HG03039 (cell line): Measurements from ENCODE around the gene PLEKHG5.
"Not testable (repeated sequence)": the region's sequence is repeated elsewhere in the genome, so short reads cannot be mapped to it uniquely, and the experiment has no call there.

ENCODE experiments used
- ATAC-seq: cut with Tn5 transposase; IDR thresholded peaks from one replicate; pipeline ENCODE4 v1.9.1; 2021; ENCODE audit warnings: mild to moderate bottlenecking, moderate library complexity; ENCODE audit not compliant: unreplicated experiment

Gene PLEKHG5

DNA sequence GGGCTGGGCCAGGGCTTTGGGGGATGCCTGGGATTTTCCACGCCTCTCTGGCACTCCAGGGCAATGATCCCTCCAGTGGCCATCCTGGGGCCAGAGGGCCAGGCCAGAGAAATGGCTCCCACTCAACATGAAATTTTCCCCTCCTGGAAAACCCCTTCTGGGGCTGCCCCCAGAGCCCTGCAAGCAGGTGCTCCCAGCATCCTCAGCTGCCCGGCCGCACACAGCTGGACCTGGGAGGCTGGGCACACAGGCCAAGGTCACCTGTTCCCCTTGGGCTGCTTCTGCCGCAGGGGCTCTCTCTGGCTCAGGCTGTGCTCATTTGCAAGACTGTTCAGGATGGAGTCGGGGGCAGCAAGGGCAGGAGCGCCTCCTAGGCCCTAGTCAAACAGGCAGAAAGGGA is 63.0 kb downstream of the PLEKHG5 start:
- not testable (repeated sequence) for ATAC-seq

DNA sequence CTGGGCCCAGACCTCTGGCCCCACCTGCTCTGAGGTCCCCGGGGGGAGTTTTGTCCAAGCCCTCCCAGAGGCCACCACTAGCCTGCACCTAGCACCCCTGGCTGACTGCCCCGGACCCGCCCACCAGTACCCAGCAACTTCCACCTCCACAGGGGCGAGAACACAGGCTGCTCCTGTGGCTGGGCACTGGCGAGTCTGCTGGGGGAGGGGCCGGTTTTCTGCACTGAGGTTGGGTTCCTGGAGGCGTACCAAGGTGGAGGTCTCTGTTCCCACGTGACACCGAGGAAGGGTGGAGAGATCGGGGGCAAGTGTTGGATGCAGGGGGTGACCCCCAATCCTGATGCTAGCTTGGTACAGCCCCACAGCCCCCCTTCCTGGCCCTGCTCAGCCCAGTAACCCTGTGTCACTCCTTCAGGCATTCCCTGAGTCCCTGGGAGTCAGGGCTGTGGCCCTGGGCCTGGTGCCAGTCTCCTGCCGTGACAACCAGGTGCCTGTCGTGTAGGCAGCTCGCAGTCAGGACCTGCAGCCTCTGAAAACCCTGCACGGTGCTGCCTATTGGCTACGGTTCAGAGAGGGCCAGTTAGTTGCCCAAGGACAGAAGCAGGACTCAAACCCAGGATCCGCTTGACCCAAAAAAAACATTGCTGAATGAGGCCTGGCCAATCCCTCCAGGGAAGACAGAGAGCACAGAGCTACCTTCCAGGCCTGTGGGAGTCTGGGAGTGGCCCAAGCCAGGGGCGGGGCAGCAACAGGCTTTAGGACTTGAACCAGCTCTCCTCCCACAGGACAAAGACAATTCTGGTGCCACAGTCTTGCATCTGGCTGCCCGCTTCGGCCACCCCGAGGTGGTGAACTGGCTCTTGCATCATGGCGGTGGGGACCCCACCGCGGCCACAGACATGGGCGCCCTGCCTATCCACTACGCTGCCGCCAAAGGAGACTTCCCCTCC is 63.8 kb downstream of the PLEKHG5 start:
- ATAC-seq: no peak

DNA sequence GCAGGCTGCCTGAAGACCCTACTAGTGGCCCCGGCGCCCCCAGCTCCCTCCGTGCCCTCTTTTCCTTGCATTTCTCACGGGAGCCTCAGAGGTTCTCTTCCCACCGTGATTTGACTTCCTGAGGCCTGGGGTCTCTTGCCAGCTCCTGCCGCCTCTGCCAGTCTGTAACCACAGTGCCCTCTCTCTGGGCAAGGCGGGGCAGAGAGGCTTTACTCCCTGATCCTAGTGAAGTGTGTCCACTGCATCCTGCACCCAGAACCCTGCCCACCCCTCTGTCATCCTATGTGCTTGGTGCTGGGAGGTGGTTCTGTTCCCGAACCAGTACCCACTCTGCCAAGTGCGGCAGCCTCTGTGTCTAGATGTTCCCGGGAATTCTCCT is 64.5 kb downstream of the PLEKHG5 start:
- no peak for ATAC-seq

DNA sequence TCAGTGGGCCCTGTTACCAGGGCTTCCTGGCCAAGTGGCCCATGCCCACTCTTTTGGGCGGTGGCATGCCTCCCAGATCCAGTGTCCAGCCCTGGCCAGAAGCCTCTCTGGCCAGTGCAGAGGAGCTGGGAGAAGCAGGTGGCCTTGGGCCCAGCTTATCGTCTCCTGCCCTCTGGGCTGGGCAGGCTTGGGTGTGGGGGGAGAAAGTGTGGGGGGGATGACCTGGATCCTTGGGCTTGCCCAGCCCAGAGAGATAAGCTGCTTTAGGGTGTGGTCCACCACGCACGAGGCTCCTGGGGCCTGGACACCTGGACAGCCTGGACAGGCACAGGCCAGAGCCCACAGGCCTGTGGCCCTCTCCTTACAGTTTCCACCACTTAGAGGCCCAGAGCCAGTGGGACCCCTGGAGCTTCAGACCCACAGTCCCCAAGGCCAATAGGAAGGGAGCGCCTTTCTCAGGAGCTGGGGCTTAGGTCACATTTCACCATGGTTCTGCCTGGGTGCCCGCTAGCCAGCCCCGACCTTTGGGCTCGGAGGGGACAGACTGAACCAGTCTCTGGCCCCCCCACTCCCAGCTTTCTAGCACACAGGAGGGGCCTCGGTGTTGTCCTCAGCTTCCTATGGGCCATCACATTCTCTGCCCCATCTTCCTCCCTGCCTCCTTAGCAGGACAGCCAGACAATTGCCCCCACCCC is 65.0 kb downstream of the PLEKHG5 start:
- ATAC-seq: no peak

DNA sequence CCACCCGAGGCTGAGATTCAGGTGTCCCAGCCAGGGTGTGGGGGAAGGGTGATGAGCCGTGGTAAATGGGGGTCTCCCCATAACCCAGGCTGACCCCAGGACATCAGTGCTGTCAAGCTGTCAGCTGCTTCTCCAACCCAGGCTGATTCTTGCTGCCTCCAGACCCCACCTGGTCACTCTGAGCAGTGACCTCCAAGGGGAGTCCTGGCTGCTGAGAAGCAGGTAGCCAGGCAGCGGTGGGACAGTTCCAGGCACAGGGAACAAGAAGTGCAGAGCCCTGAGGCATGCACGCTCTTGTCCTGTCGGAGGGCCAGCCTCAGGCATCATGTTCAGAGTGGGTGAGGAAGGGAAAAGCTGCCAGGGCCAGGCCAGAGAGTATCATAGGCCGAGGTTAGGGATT is 65.8 kb downstream of the PLEKHG5 start:
- no peak for ATAC-seq

DNA sequence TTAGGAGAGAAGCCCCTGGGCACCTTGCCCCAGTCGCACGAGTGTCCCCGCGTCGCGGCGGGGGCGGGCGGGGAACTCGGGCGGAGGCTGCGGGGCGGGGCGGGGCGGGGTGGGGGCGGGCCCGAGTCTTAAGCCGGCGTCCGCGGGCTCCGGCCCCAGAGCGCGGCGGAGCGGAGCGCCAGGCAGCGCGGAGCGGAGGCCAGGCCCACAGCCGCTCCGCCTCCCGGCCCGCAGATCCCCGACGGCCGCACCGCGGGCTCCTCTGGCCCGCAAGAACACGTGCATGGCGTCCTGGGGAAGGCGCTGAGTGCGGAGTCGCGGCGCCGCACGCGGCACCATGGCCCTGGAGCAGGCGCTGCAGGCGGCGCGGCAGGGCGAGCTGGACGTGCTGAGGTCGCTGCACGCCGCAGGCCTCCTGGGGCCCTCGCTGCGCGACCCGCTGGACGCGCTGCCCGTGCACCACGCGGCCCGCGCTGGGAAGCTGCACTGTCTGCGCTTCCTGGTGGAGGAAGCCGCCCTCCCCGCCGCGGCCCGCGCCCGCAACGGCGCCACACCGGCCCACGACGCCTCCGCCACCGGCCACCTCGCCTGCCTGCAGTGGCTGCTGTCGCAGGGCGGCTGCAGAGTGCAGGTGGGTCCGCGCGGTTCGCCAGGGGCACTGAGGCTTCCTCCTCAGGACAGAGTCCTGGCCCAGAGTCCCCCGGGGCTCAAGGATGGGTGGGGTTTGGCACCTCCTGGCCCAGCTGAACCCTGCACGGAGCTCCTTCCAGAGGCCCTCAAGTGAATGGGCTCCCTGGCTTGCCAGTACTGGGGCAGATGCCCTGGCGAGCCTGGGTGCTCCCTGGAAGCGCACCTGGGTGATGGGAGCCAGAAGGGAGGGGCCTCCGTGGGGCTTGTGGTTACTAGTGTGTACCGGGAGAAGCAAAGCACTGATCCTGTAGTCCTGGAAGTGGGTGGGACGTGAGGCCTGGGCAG is 66.6 kb downstream of the PLEKHG5 start, which contains the start of gene ESPN:
TSS of gene ESPN (plus strand) at position 158 of the 975 bp plus-strand sequence. CDS start at position 338, 180 bp downstream.
- ATAC-seq: no peak

DNA sequence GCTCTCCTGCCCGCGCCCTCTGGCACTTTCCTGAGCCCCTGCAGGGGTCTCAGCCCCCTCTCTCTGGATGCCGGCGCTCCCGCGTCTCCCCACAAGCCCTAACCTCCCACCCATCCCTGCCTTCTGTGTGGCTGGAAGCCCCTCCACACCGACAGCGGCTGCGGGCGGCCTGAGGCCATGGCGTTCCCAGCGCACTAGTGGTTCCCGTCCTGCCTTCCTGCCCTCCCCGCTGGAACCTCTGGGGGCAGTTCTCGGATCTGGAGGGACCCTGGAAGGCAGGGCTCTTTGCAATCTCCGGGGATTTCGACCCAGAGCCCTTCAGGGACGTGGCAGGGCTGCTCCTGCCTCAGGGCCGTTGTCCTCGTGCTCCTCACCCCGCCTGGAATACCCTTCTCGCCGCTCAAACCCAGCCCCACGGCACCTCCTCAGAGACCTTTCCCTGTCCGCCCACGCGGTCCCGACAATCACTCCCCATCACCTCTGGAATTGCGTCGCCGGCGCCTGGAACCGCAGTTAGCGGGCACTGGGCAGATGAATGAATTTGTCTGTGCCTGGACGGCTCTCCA is 67.4 kb downstream of the PLEKHG5 start:
- no peak for ATAC-seq

DNA sequence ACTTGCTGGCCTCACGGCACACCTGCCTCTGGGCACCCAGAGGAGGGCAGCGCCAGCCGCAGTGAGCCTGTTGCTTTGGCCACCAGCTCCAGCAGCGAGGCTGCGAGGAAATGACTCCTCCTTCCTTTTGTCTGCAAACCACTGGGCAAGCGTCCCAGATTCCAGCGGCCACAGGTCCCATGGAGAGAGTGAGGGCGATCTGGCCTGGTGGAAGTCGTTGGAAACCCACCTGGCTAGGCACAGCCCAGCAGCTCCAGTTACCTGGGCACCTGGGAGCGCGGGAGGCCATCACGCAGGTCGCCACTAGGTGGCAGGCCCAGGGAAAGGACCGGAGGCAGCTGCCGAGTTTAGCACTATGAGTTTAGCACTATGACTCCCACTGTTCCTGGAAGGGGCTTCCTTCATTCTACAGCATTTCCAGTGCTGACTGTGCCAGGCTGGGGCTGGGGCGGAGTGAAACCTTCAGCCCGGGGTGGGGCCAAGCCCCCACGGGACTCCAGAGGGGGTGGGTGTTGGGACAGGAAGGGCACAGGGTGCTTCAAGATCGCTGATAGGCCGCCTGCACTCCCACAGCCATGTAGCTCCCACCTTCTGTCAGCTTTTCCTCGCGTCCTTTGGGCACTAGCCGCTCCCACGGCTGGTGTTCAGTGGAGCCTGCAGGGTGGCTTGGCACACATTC is 68.0 kb downstream of the PLEKHG5 start:
- no peak for ATAC-seq

DNA sequence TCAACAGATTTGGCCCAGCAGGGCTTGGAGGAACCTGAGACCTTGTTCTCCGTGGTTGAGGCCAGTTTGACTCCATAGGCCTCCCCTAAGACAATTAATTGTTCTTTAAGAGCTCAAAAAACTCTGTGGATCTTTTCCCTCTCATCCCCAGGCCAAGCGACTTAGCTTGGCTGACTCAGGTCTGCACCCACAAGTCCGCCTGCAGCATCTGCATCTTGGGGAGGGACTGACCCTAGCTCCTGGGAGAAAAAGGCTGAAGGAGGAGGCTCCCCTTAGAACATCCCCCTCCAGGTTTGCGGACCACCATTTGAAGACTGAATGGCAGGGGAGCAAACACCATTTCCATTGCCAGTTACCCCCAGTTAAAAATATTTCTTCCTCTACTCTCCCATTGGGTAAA is 70.2 kb downstream of the PLEKHG5 start:
- ATAC-seq: no peak

DNA sequence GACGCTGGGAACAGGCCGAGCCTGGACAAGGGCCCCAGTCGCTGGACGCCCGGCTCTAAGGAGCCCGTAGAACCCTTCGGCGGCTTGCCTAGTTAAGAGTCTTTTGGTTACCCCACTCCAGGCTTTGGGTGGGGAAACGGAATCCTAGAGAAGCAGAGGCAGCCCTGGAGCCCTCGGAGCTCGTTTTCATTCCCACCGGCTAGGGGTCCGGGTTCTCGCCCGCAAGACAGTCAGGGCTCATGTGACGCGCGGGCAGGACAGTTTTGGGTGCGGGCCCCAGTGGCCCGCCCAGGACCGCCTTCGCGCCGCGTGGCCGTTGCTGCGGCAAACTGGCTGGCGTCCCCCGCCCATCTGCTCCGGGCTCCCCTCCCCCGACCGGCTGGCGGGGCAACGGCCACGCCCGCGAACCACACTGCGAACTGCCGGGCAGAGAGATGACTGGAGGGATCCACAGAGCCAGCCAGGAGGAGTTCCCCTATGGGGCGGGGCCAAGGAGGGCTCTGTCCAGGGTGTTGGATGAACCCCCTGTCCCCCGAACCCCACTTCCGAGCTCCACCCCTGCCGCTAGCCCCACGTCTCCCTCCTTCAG is 70.9 kb downstream of the PLEKHG5 start:
- no peak for ATAC-seq

DNA sequence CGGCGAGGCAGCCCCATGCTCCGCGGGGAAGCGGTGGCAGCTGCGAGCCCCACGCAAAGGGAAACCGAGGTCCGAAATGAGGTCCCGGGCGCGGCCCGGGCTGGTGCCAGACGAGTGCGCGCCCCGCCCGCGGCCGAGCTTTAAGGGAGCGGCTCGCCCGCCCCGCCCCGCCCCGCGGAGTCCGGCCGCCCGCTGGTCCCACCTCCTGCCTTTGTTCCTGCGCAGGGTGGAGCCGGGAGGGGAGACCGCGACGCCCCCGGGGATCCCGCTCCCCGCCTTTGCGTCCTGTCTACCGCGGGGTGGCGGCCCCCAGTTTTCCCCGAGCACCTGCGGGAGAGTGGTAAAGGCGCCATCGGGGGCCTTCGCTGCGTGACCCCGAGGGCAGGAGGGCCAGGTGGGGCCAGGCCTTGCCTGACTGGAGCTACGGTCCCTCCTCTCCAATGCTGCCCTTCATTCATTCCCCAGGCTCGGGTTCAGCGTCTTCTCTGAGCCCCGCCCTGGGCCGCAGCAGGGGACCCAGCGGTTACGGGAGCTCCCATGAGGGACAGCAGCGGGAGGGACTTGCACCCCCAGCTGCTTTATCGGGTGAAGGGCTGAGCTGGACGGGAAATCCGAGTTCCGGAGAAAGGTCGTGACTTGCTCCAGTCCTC is 71.5 kb downstream of the PLEKHG5 start, which contains the start of gene HES2:
TSS of gene HES2 (minus strand) at position 116 of the 650 bp plus-strand sequence. CDS start at position 17, 99 bp downstream.
- ATAC-seq: no peak

DNA sequence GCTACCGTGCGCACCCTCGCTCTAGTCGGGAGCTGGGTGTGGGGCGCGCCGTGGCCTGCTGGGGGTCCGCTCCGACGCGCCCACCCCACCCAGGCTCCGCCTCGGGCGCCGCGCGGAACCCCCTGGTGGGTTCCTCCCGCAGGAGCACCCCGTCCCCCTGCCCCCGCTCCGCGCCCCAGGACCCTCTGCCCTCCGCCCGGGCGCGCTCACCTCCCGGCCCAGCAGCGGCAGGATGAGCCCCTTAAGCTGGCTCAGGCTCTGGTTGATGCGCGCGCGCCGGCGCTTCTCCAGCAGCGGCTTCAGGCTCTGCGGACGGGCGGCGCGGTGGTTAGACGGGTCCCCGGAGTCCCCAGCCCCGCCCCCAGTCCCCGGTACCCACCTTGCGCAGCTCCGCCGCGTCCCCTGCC is 72.1 kb downstream of the PLEKHG5 start:
- ATAC-seq: no peak

DNA sequence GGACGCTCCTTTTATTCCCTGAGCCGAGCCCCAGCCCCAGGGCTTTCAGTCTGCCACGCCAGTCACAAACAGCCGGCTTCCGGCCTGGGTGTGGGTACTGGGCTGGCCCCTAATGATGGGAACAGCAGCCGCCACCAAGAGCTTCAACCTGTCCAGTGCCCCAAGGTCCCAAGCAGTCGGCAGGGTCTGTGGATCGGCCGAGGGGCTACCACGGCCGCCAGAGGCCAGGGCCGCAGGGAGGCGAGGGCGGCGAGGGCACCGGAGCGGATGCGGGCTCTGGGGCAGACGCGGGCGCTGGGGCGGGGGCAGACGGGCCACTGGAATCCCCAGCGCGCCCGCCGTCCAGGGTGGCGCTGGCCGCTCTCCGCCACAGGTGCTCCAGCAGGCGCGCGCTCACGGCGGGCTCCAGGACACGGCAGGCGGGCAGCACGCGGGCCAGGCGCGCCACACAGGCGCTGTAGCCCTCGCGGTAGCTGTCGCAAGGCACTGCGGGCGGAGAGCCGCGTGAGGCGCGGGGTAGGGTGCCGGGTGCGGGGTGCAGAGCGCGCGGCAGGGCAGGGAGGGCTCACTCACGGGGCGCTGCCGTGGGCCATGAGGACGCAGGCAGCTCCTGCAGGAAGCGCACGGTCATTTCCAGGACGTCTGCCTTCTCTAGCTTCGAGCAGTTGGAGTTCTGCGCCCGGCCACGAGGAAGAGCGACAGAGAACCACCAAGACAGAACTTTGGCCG is 72.6 kb downstream of the PLEKHG5 start:
- no peak for ATAC-seq

DNA sequence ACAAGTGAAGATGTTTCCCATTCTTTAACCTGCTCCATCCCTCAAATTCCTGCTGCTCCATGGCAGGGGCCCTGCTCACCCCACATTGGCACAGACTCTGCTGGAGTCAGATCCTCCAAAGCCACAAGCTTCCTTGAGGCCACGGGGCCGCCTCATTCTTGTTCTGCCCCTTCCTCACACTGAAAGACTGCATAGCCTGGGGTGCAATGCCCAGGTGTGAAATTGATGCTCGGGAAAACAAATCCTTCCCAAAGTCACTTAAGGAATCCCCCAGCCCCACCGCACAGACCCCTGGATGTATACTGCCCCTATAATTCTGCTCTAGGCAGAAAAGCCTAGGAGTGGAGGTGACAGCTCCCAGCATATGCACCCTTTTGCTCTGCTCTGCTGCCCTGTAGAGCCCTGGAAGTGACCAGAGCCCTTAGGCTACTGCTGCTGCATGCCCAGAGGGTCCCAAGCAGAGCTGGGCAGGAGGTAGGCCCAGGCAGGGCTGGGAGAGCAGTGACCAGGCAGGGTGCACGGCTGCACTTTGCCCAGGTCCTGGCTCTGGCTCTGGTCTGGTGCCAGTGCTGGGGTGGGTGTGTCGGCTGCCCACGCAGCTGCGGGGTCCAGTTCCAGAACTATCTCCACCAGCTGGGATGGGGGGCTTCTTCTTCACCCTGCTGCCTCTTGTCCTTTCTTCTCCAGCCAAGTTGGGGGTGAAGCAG is 73.4 kb downstream of the PLEKHG5 start:
- ATAC-seq: no peak
